ENCODE results near the gene DHX9. TPM values are rescaled to one million over a fixed set of nuclear protein-coding genes. Genes with fewer than 3 reads are reported as not detected.
"Not testable (repeated sequence)": the region's sequence is repeated elsewhere in the genome, so short reads cannot be mapped to it uniquely, and the experiment has no call there.

DHX9 gene
- total RNA-seq, 1 experiment from 2014 or later, result 384 TPM

- intact Hi-C loops (cut with micrococcal nuclease; ENCODE audit: unreplicated experiment), result no loop called here
- Histone ChIP-seq H3K27ac (ENCODE audit: low read depth, low read length, poor library complexity, severe bottlenecking) (no peak overlapping the region), H3K4me1 (ENCODE audit: insufficient read depth, low read length, poor library complexity, severe bottlenecking) (no peaks in the 10 kb centered on the region), H3K36me3 (ENCODE audit: insufficient read depth, low read length, poor library complexity, severe bottlenecking) (no peaks in the 10 kb centered on the region), H3K4me3 (ENCODE audit: low read depth, low read length, poor library complexity, severe bottlenecking) (no peak overlapping the region), H3K27me3 (replicated peaks; ENCODE audit: insufficient read depth, low read depth, low read length, poor library complexity) (no peaks in the 10 kb centered on the region), H3K9me3 (ENCODE audit: low read depth, low read length, poor library complexity, severe bottlenecking) (peaks cover 3% of the 10 kb centered on the region)
- no peak for DNase-seq (ENCODE audit: low spot score)
- POLR2A ChIA-PET (ENCODE audit: low non-redundant PET), result no interaction called here
- TF ChIP-seq EZH2 (IDR thresholded peaks at IDR 0.05; ENCODE audit: borderline replicate concordance, low read depth, low read length, poor library complexity, severe bottlenecking) (no peak), CTCF (conservative IDR thresholded peaks at IDR 0.05; ENCODE audit: low read depth, low read length) (no peak)
- no TSS peak for BruUV-seq (replicated peaks)
- CTCF ChIA-PET, result no interaction called here
These were observed 58.5 kb downstream of the DHX9 start for GRCh38 chr1:182897696-182898095.

- H3K4me3 ChIP-seq (ENCODE audit: low read depth, low read length, poor library complexity, severe bottlenecking); H3K27me3 ChIP-seq (replicated peaks; ENCODE audit: insufficient read depth, low read depth, low read length, poor library complexity); POLR2A ChIA-PET (ENCODE audit: low non-redundant PET); H3K4me1 ChIP-seq (ENCODE audit: insufficient read depth, low read length, poor library complexity, severe bottlenecking); H3K9me3 ChIP-seq (ENCODE audit: low read depth, low read length, poor library complexity, severe bottlenecking); CTCF ChIA-PET; H3K36me3 ChIP-seq (ENCODE audit: insufficient read depth, low read length, poor library complexity, severe bottlenecking); DNase-seq (ENCODE audit: low spot score); intact Hi-C loops (cut with micrococcal nuclease; ENCODE audit: unreplicated experiment); BruUV-seq (replicated peaks); H3K27ac ChIP-seq (ENCODE audit: low read depth, low read length, poor library complexity, severe bottlenecking): not testable (repeated sequence)
These were observed 62.8 kb downstream of the DHX9 start for GRCh38 chr1:182901946-182902345.

GRCh38 chr1:182905321-182905720 is 66.2 kb downstream of the DHX9 start:
- H3K27ac ChIP-seq (ENCODE audit: low read depth, low read length, poor library complexity, severe bottlenecking), result no peak overlapping the region
- no TSS peak for BruUV-seq (replicated peaks)
- CTCF ChIA-PET, result no interaction called here
- POLR2A ChIA-PET (ENCODE audit: low non-redundant PET), result no interaction called here
- H3K4me1 ChIP-seq (ENCODE audit: insufficient read depth, low read length, poor library complexity, severe bottlenecking), result no peaks in the 10 kb centered on the region
- no peak for DNase-seq (ENCODE audit: low spot score)
- H3K27me3 ChIP-seq (replicated peaks; ENCODE audit: insufficient read depth, low read depth, low read length, poor library complexity), result no peaks in the 10 kb centered on the region
- no peak for TF ChIP-seq CTCF (conservative IDR thresholded peaks at IDR 0.05; ENCODE audit: low read depth, low read length)
- no peak for TF ChIP-seq EZH2 (IDR thresholded peaks at IDR 0.05; ENCODE audit: borderline replicate concordance, low read depth, low read length, poor library complexity, severe bottlenecking)
- no peak overlapping the region for H3K4me3 ChIP-seq (ENCODE audit: low read depth, low read length, poor library complexity, severe bottlenecking)
- intact Hi-C loops (cut with micrococcal nuclease; ENCODE audit: unreplicated experiment), result no loop called here
- no peaks in the 10 kb centered on the region for H3K36me3 ChIP-seq (ENCODE audit: insufficient read depth, low read length, poor library complexity, severe bottlenecking)
- no peaks in the 10 kb centered on the region for H3K9me3 ChIP-seq (ENCODE audit: low read depth, low read length, poor library complexity, severe bottlenecking)

GRCh38 chr1:182909578-182909977 is 70.4 kb downstream of the DHX9 start:
- H3K27ac ChIP-seq (ENCODE audit: low read depth, low read length, poor library complexity, severe bottlenecking), result no peak overlapping the region
- no TSS peak for BruUV-seq (replicated peaks)
- H3K9me3 ChIP-seq (ENCODE audit: low read depth, low read length, poor library complexity, severe bottlenecking), result peaks cover 5% of the 10 kb centered on the region
- H3K4me1 ChIP-seq (ENCODE audit: insufficient read depth, low read length, poor library complexity, severe bottlenecking), result no peaks in the 10 kb centered on the region
- no peak for DNase-seq (ENCODE audit: low spot score)
- H3K27me3 ChIP-seq (replicated peaks; ENCODE audit: insufficient read depth, low read depth, low read length, poor library complexity), result no peaks in the 10 kb centered on the region
- ChIA-PET POLR2A (ENCODE audit: low non-redundant PET) (no interaction called here), CTCF (no interaction called here)
- TF ChIP-seq CTCF (conservative IDR thresholded peaks at IDR 0.05; ENCODE audit: low read depth, low read length) (no peak), EZH2 (IDR thresholded peaks at IDR 0.05; ENCODE audit: borderline replicate concordance, low read depth, low read length, poor library complexity, severe bottlenecking) (no peak)
- intact Hi-C loops (cut with micrococcal nuclease; ENCODE audit: unreplicated experiment), result no loop called here
- H3K4me3 ChIP-seq (ENCODE audit: low read depth, low read length, poor library complexity, severe bottlenecking), result no peak overlapping the region
- no peaks in the 10 kb centered on the region for H3K36me3 ChIP-seq (ENCODE audit: insufficient read depth, low read length, poor library complexity, severe bottlenecking)
